ENCODE measurements around the gene EML2.
A peak's percentile ranks its signal among the peaks of the same experiment; 100 is the strongest.
"Not testable (repeated sequence)": the region's sequence is repeated elsewhere in the genome, so short reads cannot be mapped to it uniquely, and the experiment has no call there.

The EML2 gene

DNA sequence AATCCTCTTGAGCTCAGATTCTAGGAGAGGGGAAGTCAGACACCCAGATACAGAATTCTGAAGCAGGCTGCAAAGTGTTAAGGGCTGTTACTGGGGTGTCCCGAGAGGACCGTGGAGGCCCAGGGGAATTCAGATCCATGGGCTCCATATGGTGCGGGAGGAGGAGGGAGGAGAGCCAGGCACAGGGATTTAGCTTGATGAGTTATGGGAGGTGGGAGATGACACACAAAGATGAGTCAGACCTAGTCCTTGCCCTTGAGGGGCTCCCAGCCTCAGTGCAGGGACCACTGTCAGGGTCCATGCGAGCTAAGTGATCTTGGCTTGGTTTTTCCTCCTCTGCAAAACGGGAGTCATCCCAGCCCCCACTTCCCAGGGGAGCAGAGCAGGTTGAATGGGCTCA lies 14.4 kb upstream of the EML2 start:
- no peak for DNase-seq (ENCODE audit: low spot score)

DNA sequence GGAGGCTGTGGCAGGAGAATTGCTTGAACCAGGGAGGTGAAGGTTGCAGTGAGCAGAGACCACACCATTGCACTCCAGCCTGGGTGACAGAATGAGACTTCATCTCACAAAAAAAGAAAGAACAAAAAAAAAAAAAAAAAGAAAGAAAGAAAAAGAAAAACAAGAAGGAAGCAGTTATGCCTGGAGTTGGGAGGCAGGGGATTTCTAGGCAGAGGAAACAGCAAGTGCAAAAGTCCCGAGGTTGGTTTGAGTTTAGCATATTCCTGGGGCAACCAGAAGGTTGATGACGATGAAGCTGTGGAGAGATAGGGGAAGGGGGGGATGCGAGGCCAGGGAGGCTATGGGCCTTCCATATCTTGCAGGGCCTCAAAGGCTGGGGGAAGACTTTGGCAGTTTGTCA lies 11.5 kb upstream of the EML2 start:
- no peak for DNase-seq (ENCODE audit: low spot score)

GRCh38 chr19:45646345-45646698 lies 7.1 kb upstream of the EML2 start:
- DNase-seq (ENCODE audit: low spot score), result no peak

- peak; percentile 98 for DNase-seq (ENCODE audit: low spot score)
Observed at GRCh38 chr19:45645631-45646344, 6.6 kb upstream of the EML2 start.

DNA sequence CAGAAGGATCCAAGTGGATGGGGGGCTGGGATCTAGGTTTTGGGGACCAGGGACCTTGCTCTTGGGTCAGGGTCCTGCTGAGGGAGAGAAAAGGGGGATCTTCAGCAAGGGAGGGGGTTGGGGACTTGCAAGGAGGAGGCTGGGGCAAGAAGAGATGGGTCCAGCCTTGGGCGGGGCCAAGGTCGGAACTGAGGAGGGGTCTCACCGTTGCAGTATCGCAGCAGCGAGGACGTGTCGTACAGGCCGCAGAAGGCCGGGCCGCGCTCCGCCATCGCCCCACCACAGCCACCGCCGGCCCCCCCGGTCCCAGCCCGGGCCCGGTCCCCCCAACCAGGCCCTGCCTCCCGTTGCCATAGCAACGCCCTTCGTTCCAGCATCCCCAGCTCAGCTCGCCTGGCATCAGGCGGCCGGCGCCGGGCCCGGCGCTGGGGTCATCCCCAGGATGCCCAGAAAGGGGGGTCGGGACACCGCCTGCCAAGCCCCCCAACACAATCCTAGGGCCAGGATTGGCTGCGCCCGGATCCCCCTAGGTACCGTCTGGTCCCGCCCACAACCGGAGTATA lies 6.0 kb upstream of the EML2 start:
- no peak for DNase-seq (ENCODE audit: low spot score)

DNA sequence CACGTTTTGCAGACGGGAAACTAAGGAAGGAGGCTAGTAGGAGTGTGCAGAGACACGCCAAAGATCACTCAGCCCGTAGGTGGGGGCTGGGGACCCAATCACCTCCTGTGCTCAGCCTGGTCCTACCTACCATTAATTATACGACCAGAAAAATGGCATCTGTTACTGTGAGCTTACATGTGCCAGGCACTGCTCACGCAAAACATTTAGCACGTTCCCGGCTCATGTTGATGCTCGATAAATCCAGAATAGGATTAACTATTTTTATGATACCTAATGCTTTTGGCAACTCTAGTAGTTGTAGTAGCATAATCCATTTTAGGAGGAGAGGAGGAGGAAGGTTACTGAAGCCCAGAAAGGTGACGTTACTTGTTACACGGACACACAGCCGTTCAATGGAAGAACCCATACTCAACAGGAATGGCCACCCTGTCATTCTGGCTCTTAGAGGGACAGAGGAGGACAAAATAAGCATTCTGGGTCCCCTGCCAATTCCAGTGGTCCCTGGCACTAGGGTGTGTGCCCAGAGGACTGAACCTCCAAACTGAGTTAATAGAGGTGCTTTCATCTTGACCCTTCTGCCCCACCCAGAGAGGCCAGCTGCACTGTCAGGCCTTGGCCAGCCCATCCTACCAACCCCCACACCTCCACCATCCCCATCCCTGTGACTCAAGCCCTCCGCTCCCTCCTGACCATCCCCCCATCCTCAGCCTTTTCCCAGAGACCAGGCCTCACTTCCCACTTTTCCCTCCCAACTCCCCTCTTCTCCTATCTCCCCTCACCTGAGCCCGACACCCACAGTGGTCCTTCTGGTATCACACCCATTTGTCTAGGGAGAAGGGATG lies 5.0 kb upstream of the EML2 start:
- no peak for DNase-seq (ENCODE audit: low spot score)

DNA sequence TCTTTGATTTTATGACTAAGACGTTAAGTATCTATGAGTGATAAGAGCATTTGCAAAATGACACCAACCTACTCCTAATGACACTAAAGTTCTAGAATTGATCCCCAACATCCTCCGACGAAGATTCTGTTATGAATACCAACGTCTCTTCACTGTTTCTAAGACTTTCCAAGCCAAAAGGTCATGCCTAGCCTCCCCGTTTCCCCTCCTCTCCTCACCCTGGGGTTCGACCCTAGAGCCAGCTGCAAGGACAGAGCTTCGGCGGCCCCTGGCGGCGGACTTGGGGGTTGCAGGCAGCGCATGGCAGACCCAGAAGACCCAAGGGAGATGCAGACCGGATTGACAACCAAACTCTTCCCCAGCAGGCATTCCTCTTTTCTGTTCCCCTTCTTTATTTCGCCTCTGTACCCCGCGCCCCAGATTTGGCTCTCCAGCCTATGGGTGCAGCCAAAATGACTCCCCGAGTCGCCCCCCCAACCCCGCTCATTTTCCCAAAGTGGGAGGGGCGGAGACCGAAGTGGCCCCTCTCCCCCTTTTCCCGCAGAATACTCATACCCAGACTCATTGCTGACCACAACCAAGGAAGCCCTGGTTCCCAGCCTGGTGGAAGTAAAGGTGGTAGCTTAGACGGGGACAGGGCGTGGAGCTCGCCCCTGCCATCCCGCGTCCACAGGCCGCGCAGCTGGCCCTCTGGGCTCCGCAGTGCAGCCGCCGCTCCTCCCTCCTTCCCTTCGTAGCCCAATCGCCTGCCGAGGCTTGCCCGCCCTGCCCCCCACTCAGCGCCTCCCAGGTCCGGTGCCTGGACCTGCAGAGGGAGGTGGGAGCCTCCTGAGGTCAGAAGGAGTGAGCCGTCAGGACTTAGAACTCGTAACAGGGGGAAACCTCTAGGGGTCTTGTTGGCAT lies 4.1 kb upstream of the EML2 start:
- peak; percentile 79 for DNase-seq (ENCODE audit: low spot score)

DNA sequence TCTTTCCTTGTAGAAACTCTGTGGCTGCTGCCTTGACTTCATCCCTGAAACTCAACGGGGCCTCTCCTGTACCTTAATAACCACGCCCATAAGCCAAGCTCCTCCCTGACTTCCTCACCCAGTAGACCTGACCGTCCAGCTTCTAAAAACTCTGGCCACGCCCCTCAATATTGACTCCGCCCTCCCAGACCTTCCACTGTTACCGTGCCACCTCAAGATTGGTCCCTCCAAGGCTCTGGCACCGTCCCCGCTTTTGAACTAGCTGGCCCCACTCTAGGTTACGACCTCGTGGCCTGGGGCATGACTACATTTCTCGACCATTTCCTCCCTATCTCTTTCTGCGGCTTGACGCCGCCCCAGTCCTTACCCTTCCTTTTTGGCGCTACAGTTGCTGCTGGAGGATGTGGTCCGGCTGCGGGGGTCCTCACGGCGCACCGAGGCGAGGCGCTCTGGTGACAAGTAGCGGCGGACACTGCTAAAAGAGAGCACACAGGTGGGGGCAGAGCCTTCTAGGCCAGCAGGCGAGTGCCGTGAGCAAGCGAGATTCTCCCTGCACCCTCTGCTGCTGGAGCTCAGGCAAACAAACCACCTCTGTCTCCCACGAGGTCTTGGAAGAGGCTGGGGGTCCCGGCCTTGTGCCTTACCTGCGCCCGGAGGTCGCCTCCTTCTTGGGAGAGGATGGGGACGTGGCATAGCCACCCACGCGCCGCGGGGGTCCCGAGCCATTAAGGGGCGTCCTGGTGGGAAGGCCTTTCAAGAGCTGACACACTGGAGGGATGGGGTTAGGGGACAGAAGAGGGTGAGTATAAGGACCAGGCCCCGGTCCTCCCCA lies 2.3 kb upstream of the EML2 start:
- DNase-seq (ENCODE audit: low spot score), result peak; percentile 62

- no peak for DNase-seq (ENCODE audit: low spot score)
Observed at GRCh38 chr19:45640849-45641273, 1.7 kb upstream of the EML2 start.

DNA sequence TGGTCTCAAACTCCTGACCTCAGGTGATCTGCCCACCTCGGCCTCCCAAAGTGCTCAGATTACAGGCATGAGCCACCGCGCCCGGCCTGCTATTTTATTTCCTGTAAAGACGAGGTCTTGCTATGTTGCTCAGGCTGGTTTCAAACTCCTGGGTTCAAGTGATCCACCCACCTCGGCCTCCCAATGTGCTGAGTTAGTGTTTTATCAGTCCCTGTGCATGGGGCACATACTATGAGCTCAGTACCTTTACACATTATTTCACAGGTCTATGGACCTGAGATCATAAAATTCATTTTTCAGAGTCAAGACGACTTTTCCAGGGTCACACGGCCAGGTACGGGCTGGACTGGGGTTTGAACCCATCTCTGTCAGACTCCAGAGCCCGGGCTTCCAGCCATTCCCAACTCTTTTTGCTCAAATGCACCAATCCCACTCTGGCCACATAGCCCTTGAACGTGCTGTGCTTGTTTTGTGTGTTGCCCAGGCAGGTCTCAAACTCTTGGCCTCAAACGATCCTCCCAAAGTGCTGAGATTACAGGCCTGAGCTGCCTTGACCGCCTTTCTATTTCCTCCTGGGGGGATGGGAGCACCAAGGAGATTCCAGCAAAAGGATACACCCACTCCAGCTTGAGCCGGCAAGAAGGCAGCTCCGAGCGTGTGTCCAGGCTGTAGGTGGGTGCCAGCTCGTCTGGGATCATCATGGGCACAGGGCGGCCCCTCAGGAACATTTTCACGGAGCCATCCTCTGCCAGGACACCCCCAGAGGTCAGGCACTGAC lies 1.1 kb downstream of the EML2 start:
- peak; percentile 26 for DNase-seq (ENCODE audit: low spot score)

GRCh38 chr19:45636902-45637301 lies 2.3 kb downstream of the EML2 start:
- DNase-seq (ENCODE audit: low spot score), result no peak

GRCh38 chr19:45636275-45636674 lies 2.9 kb downstream of the EML2 start:
- DNase-seq (ENCODE audit: low spot score), result no peak

- peak; percentile 99 for DNase-seq (ENCODE audit: low spot score)
Observed at GRCh38 chr19:45632468-45633196, 6.6 kb downstream of the EML2 start.

GRCh38 chr19:45630463-45630862 lies 8.7 kb downstream of the EML2 start:
- peak; percentile 87 for DNase-seq (ENCODE audit: low spot score)

DNA sequence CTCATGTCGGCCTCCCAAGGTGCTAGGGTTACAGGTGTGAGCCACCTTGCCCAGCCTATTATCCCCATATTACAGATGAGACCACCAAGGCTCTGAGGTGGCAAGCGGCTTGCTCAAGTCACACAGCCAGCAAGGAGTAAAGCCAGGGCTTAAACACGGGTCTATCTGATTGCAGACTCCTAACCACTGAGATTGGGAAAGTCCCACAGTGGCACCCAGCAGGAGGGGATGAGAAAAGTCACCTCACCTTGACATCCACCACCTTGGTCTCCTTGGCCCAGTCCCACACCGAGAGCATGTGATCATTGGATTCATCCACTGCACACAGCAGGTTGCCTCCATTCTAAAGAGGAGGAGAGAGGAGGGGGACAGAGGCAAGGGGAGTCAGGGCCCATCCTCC lies 9.5 kb downstream of the EML2 start:
- DNase-seq (ENCODE audit: low spot score), result no peak

DNA sequence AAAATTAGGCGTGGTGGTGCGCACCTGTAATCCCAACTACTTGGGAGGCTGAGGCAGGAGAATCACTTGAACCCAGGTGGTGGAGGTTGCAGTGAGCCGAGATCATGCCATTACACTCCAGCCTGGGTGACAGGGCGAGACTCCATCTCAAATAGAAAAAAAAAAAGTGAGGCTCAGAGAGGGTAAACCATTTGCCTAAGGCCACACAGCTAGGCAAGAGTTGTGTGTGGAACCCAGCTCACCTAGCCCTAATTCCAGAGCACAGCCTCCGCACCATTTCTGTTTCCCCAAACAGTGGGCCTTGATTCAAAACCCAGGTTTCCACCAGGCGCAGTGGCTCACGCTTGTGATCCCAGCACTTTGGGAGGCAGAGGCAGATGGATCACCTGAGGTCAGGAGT lies 11.0 kb downstream of the EML2 start:
- DNase-seq (ENCODE audit: low spot score), result not testable (repeated sequence)

DNA sequence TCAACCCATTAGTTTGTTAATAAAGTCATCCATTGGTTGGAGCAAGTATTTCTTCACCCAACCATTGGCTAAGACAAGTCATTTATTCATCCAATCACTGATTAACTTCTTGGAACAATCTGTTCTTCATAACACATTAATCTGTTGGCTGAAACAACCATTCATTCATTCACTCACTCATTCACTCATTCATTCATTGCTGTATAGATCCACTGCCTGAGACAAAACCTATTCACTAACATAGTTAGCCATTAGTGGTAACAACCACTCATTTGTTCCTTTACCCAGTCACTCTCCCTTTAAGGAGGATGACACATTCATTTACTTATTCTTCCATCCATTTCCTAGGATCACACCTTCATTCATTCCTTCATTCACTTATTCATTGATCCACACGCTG lies 15.2 kb downstream of the EML2 start:
- DNase-seq (ENCODE audit: low spot score), result no peak

DNA sequence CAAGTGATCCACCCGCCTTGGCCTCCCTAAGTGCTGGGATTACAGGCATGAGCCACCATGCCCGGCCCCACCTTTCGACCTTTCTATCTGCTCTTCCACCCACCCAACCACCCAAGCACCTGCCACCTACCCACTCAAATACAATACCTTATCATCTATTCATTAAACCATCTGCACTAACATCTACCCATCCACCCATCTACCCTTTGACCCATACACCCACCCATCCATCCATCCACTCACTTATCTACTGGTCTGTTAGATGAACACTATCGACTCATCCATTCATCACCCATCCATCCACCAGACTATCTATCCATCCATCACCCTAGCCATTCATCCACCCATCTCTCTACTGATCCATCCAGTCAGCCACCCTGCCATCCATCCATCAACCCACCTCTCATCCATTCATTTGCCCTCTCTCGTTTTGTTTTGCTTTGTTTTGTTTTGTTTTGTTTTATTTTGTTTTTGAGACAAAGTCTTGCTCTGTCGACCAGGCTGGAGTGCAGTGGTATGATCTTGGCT lies 17.2 kb downstream of the EML2 start:
- no peak for DNase-seq (ENCODE audit: low spot score)

DNA sequence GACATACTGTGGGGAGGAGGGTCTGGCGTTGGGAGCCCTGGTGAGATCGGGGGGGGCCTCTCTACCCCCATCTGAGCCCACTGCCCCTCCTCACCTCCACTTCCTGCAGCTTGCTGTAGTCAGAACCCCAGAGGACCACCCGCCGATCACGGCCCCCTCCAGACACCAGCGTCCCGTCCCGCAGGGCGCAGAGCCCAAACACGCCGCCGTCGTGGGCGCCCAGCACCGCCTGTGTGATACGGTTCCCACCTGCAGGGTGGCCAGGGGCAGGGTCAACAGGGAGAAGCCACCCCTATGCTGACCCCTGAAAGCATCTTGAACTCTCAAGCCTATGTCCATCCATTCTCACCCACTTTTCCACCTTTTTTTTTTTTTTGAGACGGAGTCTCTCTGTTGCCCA lies 17.8 kb downstream of the EML2 start:
- no peak for DNase-seq (ENCODE audit: low spot score)

DNA sequence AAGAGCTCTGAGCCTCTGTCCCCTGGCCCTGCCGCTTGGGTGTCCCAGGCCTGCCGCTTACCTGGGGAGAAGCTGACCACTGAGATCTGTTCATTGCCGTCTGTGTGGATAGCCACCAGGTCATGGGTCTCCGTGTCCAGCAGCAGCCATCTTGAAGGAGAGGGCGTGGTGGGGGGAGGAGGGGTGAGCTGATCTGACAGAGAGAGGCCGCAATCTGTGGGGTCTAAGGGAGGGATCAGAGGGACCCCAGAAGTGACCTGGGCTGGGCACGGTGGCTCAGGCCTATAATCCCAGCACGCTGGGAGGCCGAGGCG lies 22.5 kb downstream of the EML2 start:
- DNase-seq (ENCODE audit: low spot score), result no peak

Data from AG08395 (cell line).